DND-41 (cell line): Measurements from ENCODE around the gene EGR1.

Experiments
- ATAC-seq: fragments of 200-7000 bp; cut with Tn5 transposase; 3 replicates; pipeline ENCODE4 v1.9.1; 2021; ENCODE audit warnings: low read depth; ENCODE audit not compliant: insufficient read depth
- DNase-seq: peaks from one replicate; pipeline ENCODE4 v3.0.0-alpha.2; 2020
- H2AFZ ChIP-seq: 2 replicates; pipeline ENCODE4 v1.6.0; 2012; ENCODE audit warnings: low read depth, low read length
- H3K27ac ChIP-seq: 2 replicates; pipeline ENCODE4 v1.5.1; 2012; ENCODE audit warnings: low read length, inconsistent platforms
- H3K27me3 ChIP-seq: fragments of 200-600 bp; sonication (generic); 2 replicates; pipeline ENCODE4 v1.6.0; 2012; ENCODE audit warnings: low read length, mild to moderate bottlenecking, inconsistent platforms; ENCODE audit not compliant: insufficient read depth, poor library complexity
- H3K36me3 ChIP-seq: 2 replicates; pipeline ENCODE4 v1.5.1; 2012; ENCODE audit warnings: low read length, inconsistent platforms; ENCODE audit not compliant: insufficient read depth
- H3K4me1 ChIP-seq: 2 replicates; pipeline ENCODE4 v1.5.1; 2012; ENCODE audit warnings: mild to moderate bottlenecking, low read length; ENCODE audit not compliant: insufficient read depth
- H3K4me2 ChIP-seq: 2 replicates; pipeline ENCODE4 v1.6.0; 2012; ENCODE audit warnings: mild to moderate bottlenecking, moderate library complexity, low read length, inconsistent platforms; ENCODE audit not compliant: insufficient read depth
- H3K4me3 ChIP-seq, 2 experiments: fragments of 200-600 bp in 1 of 2; shearing (Covaris generic) in 1 of 2; 2 replicates each; pipeline ENCODE4 v1.5.1; 2012 to 2016; ENCODE audit warnings: inconsistent platforms in 2 of 2, low read length in 2 of 2, mild to moderate bottlenecking in 2 of 2, low read depth in 1 of 2, moderate library complexity in 1 of 2
- H3K79me2 ChIP-seq: 2 replicates; pipeline ENCODE4 v1.6.0; 2012; ENCODE audit warnings: low read length, inconsistent platforms; ENCODE audit not compliant: insufficient read depth
- H3K9ac ChIP-seq: 2 replicates; pipeline ENCODE4 v1.6.0; 2012; ENCODE audit warnings: low read depth, mild to moderate bottlenecking, inconsistent platforms, low read length, moderate library complexity
- H3K9me3 ChIP-seq: 2 replicates; pipeline ENCODE4 v1.5.1; 2012; ENCODE audit warnings: low read length, moderate library complexity, mild to moderate bottlenecking, inconsistent platforms; ENCODE audit not compliant: insufficient read depth, severe bottlenecking
- H4K20me1 ChIP-seq: 2 replicates; pipeline ENCODE4 v1.6.0; 2012; ENCODE audit warnings: low read length; ENCODE audit not compliant: insufficient read depth
- EZH2 ChIP-seq: IDR thresholded peaks from 3 replicates; pipeline ENCODE4 v1.6.1; 2012; ENCODE audit warnings: borderline replicate concordance, low read depth, mild to moderate bottlenecking, moderate library complexity, low read length, inconsistent platforms; ENCODE audit not compliant: severe bottlenecking
- TF ChIP-seq, protein P1 (sequence below): IDR thresholded peaks from 2 replicates; pipeline ENCODE4 v1.5.1; 2012; ENCODE audit warnings: borderline replicate concordance, low read length, moderate library complexity, mild to moderate bottlenecking; ENCODE audit not compliant: poor library complexity, severe bottlenecking; ENCODE audit errors: extremely low read depth

Gene EGR1

DNA sequence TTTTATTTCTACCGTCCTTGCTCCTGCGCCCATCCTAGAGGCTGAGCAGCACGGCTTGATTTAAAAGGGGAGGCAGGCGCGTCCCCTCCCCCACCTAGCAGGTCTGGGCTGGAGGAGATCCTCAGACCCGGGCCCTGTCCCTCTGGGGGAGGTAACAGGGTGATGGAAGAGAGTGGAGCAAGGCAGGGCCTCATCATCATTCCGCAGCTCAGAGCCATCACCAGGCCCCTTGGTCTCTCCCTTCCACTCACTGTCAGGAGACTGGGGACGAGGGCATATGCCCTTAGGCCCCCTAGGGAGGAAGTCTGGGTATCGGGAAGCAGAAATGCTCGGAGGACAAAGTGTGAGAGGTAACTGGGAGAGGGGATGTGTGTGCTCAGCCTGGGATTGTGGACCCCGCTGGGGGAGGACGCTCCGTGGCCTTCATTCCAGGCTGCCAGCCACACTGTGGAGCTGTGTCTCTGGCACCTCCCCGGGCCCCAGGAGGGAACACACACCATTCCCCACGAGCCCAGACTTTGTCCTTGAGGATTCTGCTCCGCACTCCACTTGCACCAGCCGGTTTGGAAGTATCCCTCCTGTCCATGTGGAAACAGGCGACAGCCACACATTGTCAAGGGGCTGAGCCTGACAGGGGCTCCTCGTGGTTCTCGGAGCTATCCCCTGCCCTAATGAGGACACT is 25.7 kb upstream of the EGR1 start:
- H3K79me2 ChIP-seq = no peaks in the 10 kb centered on the region
- H3K4me1 ChIP-seq = peaks cover 28% of the 10 kb centered on the region
- H3K36me3 ChIP-seq = peaks cover 20% of the 10 kb centered on the region
- no peaks in the 10 kb centered on the region; the same call in 1 of the 2 replicates for H4K20me1 ChIP-seq
- peak overlapping the region; percentile 99 for H3K4me2 ChIP-seq
- H3K9me3 ChIP-seq = no peaks in the 10 kb centered on the region
- peak overlapping the region; percentile 62 for H3K9ac ChIP-seq
- H3K27me3 ChIP-seq = no peaks in the 10 kb centered on the region
- peak overlapping the region; percentile 93 for H2AFZ ChIP-seq
- peak overlapping the region; percentile 28 to 79; a peak in 3 of 4 replicates for H3K4me3 ChIP-seq
- no peak for TF ChIP-seq EZH2
- TF ChIP-seq, protein P1, sequence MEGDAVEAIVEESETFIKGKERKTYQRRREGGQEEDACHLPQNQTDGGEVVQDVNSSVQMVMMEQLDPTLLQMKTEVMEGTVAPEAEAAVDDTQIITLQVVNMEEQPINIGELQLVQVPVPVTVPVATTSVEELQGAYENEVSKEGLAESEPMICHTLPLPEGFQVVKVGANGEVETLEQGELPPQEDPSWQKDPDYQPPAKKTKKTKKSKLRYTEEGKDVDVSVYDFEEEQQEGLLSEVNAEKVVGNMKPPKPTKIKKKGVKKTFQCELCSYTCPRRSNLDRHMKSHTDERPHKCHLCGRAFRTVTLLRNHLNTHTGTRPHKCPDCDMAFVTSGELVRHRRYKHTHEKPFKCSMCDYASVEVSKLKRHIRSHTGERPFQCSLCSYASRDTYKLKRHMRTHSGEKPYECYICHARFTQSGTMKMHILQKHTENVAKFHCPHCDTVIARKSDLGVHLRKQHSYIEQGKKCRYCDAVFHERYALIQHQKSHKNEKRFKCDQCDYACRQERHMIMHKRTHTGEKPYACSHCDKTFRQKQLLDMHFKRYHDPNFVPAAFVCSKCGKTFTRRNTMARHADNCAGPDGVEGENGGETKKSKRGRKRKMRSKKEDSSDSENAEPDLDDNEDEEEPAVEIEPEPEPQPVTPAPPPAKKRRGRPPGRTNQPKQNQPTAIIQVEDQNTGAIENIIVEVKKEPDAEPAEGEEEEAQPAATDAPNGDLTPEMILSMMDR = no peak
- ATAC-seq = peak; percentile 2; the same call in 1 of the 3 replicates
- no peak for DNase-seq
- peak overlapping the region; percentile 34; the same call in 1 of the 2 replicates for H3K27ac ChIP-seq

- Histone ChIP-seq H3K4me3 (peak overlapping the region in 1 of 2 experiments; percentile 79; a peak in 1 of 4 replicates), H3K36me3 (peaks cover 12% of the 10 kb centered on the region), H3K4me1 (peaks cover 28% of the 10 kb centered on the region), H3K9me3 (no peaks in the 10 kb centered on the region), H3K9ac (no peak overlapping the region; the same call in 1 of the 2 replicates), H3K79me2 (no peaks in the 10 kb centered on the region), H3K27me3 (no peaks in the 10 kb centered on the region), H2AFZ (no peak overlapping the region), H4K20me1 (no peaks in the 10 kb centered on the region; the same call in 1 of the 2 replicates), H3K27ac (no peak overlapping the region), H3K4me2 (peak overlapping the region; percentile 99)
- no peak for ATAC-seq
- DNase-seq = no peak
- TF ChIP-seq, protein P1 = no peak
- TF ChIP-seq EZH2 = no peak
Measured at GRCh38 chr5:138440159-138441073, 24.9 kb upstream of the EGR1 start.

DNA sequence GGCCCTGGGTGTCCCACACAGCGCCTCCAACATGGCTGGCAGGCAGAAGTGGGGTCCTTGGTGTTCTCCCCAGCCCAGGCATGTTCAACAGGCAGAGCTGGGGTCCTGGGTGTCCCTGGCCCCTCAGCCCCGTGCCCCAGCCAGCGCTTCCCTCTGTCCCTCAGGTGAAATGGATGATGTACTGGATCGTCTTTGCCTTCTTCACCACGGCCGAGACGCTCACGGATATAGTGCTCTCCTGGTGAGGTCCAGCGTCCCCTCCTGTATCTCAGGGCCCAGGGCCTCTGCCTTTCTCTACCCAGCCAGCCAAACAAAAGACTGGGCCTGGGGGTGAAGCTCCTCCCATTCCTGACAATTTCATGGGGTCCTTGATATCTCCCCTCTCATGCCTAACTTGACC is 24.1 kb upstream of the EGR1 start:
- Histone ChIP-seq H3K9me3 (no peaks in the 10 kb centered on the region), H3K36me3 (peaks cover 4% of the 10 kb centered on the region; the same call in 1 of the 2 replicates), H3K27me3 (no peaks in the 10 kb centered on the region), H3K4me3 (no peak overlapping the region), H2AFZ (no peak overlapping the region), H4K20me1 (no peaks in the 10 kb centered on the region; the same call in 1 of the 2 replicates), H3K27ac (no peak overlapping the region), H3K79me2 (no peaks in the 10 kb centered on the region), H3K4me1 (peaks cover 28% of the 10 kb centered on the region), H3K9ac (no peak overlapping the region), H3K4me2 (no peak overlapping the region)
- ATAC-seq (no peak), DNase-seq (no peak)
- TF ChIP-seq EZH2 = no peak
- TF ChIP-seq, protein P1 = no peak
